ENCODE data around the gene RTN4R.

DNA sequence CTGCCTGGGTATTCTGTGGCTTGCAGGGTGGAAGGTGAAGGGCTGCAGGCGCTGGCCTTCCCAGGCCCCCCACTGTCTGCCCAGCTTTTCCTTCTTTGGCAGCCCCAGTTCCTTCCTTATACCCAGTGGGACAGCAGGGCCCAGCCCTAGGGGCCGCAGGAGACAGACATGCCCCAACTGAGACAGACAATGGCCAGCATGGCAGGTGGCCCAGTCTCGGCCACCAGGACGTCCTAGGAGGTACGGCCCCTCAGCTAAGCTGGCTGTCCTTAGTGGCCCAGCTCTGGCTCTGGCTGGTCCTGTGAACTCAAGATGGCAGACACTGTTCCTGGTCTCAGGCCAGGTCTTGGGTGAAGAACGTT is 35.9 kb downstream of the RTN4R start:
- TF ChIP-seq CTCF (IDR thresholded peaks at IDR 0.05; ENCODE audit: insufficient read depth, low read depth, low read length) (no peak), EZH2 (IDR thresholded peaks at IDR 0.05; ENCODE audit: insufficient read depth, low read length) (no peak)
